H54 (cell line): Measurements from ENCODE around the gene PILRA.
"Not testable (repeated sequence)": the region's sequence is repeated elsewhere in the genome, so short reads cannot be mapped to it uniquely, and the experiment has no call there.

Experiments
- DNase-seq: peaks from one replicate; pipeline ENCODE4 v3.0.0; 2011; ENCODE audit warnings: low spot score, mixed read lengths; ENCODE audit not compliant: insufficient read length
- FAIRE-seq: peaks from 3 replicates; lab custom pipeline; 2011; peaks lifted over from hg19 to GRCh38; lab: Jason Lieb, UNC
- POLR2A ChIP-seq: IDR thresholded peaks from 2 replicates; pipeline ENCODE4 v1.6.1; 2011; ENCODE audit warnings: low read depth, mild to moderate bottlenecking, low read length

PILRA gene

GRCh38 chr7:100366411-100367250 lies 6.7 kb upstream of the PILRA start:
- no peak for TF ChIP-seq POLR2A
- DNase-seq (no peak), FAIRE-seq (no peak)

- no peak for DNase-seq
- no peak for FAIRE-seq
- no peak for TF ChIP-seq POLR2A
These were observed 6.1 kb upstream of the PILRA start for GRCh38 chr7:100367251-100367620.

GRCh38 chr7:100367676-100368613 lies 5.3 kb upstream of the PILRA start:
- DNase-seq (no peak), FAIRE-seq (no peak)
- TF ChIP-seq POLR2A: no peak

GRCh38 chr7:100369105-100369504 lies 4.2 kb upstream of the PILRA start:
- TF ChIP-seq POLR2A: no peak
- no peak for DNase-seq
- no peak for FAIRE-seq

GRCh38 chr7:100370303-100370702 lies 3.0 kb upstream of the PILRA start:
- FAIRE-seq: no peak
- TF ChIP-seq POLR2A: no peak

GRCh38 chr7:100370746-100371145 lies 2.5 kb upstream of the PILRA start:
- no peak for FAIRE-seq
- TF ChIP-seq POLR2A: no peak
- DNase-seq: no peak

More at GRCh38 chr7:100370303-100370702, 3.0 kb upstream of the PILRA start:
- no peak for DNase-seq

- no peak for FAIRE-seq
- DNase-seq: no peak
- no peak for TF ChIP-seq POLR2A
These were observed 1.6 kb upstream of the PILRA start for GRCh38 chr7:100371561-100372171.

- no peak for TF ChIP-seq POLR2A
- DNase-seq (no peak), FAIRE-seq (no peak)
These were observed 1.0 kb upstream of the PILRA start for GRCh38 chr7:100372256-100372655.

- FAIRE-seq: no peak
- DNase-seq: no peak
- no peak for TF ChIP-seq POLR2A
These were observed 593 bp upstream of the PILRA start for GRCh38 chr7:100372694-100373093.

- DNase-seq, FAIRE-seq: not testable (repeated sequence)
These were observed 747 bp downstream of the PILRA start for GRCh38 chr7:100373870-100374598.

- TF ChIP-seq POLR2A: no peak
- FAIRE-seq (no peak), DNase-seq (no peak)
These were observed 1.3 kb downstream of the PILRA start for GRCh38 chr7:100374601-100375000.

GRCh38 chr7:100376066-100376465 lies 2.8 kb downstream of the PILRA start:
- FAIRE-seq: no peak
- no peak for TF ChIP-seq POLR2A

GRCh38 chr7:100378114-100378755 lies 4.9 kb downstream of the PILRA start:
- DNase-seq (no peak), FAIRE-seq (no peak)
- no peak for TF ChIP-seq POLR2A

More at GRCh38 chr7:100376066-100376465, 2.8 kb downstream of the PILRA start:
- DNase-seq: no peak
